IMR-90 (cell line): ENCODE data around the gene CYP19A1. TPM values are rescaled to one million over a fixed set of nuclear protein-coding genes. Genes with fewer than 3 reads are reported as not detected.

Source experiments
- ATAC-seq: fragments of 200-7000 bp; cut with Tn5 transposase; 2 replicates; pipeline ENCODE4 v1.9.1; 2020; ENCODE audit warnings: low read depth, mild to moderate bottlenecking, moderate library complexity
- BruUV-seq: library from RNA; stranded (reverse); fragments of 400-500 nt; replicated peaks from 2 replicates; lab custom pipeline; 2021; lab: Mats Ljungman, UMichigan
- CTCF ChIA-PET: fragments of 300-600 bp; formaldehyde crosslinking; extraction: SDS; loops from one replicate; lab custom pipeline; 2021; ENCODE audit warnings: antibody characterized with exemption; lab: Yijun Ruan, JAX
- POLR2A ChIA-PET: fragments of 300-600 bp; sonication (Branson Sonifier 250); formaldehyde crosslinking; loops from one replicate; lab custom pipeline; 2022; ENCODE audit warnings: antibody characterized with exemption; ENCODE audit not compliant: unreplicated experiment; lab: Charles Lee
- DNase-seq: peaks from one replicate; pipeline ENCODE4 v3.0.0; 2013
- H2AFZ ChIP-seq: replicated peaks from 2 replicates; pipeline ENCODE3; 2013; ENCODE audit warnings: low read length, mild to moderate bottlenecking; ENCODE audit not compliant: poor library complexity
- H2AK5ac ChIP-seq: 2 replicates; pipeline ENCODE4 v1.6.1; 2013; ENCODE audit warnings: low read depth, low read length, inconsistent platforms
- H2AK9ac ChIP-seq: replicated peaks from 2 replicates; pipeline ENCODE3; 2013; ENCODE audit warnings: mild to moderate bottlenecking, low read depth, low read length, moderate library complexity; ENCODE audit not compliant: poor library complexity
- H2BK120ac ChIP-seq: 2 replicates; pipeline ENCODE4 v1.6.1; 2013; ENCODE audit warnings: low read depth, low read length, inconsistent platforms
- H2BK15ac ChIP-seq: 3 replicates; pipeline ENCODE4 v1.6.1; 2013; ENCODE audit warnings: low read depth, low read length, inconsistent platforms
- H2BK20ac ChIP-seq: 2 replicates; pipeline ENCODE4 v1.6.1; 2013; ENCODE audit warnings: low read depth, mild to moderate bottlenecking, inconsistent platforms, low read length, moderate library complexity
- H2BK5ac ChIP-seq: 2 replicates; pipeline ENCODE4 v1.6.1; 2013; ENCODE audit warnings: mild to moderate bottlenecking, low read depth, low read length, inconsistent platforms; ENCODE audit not compliant: poor library complexity, severe bottlenecking
- H3K14ac ChIP-seq: replicated peaks from 2 replicates; pipeline ENCODE4 v1.6.1; 2013; ENCODE audit warnings: low read depth, low read length, inconsistent platforms
- H3K18ac ChIP-seq: 2 replicates; pipeline ENCODE4 v1.6.1; 2013; ENCODE audit warnings: low read depth, low read length, control low read depth
- H3K23ac ChIP-seq: 2 replicates; pipeline ENCODE4 v1.6.1; 2013; ENCODE audit warnings: low read depth, low read length, inconsistent platforms
- H3K27ac ChIP-seq: 2 replicates; pipeline ENCODE4 v1.5.1; 2013; ENCODE audit warnings: mild to moderate bottlenecking, control low read depth, low read length; ENCODE audit not compliant: insufficient read depth
- H3K27me3 ChIP-seq: 2 replicates; pipeline ENCODE4 v1.6.1; 2013; ENCODE audit warnings: low read length; ENCODE audit not compliant: control insufficient read depth, insufficient read depth
- H3K36me3 ChIP-seq: 2 replicates; pipeline ENCODE4 v1.6.1; 2013; ENCODE audit warnings: low read length, mixed read lengths; ENCODE audit not compliant: control insufficient read depth, insufficient read depth
- H3K4ac ChIP-seq: 2 replicates; pipeline ENCODE4 v1.6.1; 2013; ENCODE audit warnings: low read depth, low read length, inconsistent platforms
- H3K4me1 ChIP-seq: 2 replicates; pipeline ENCODE4 v1.6.1; 2013; ENCODE audit warnings: low read length, mixed read lengths; ENCODE audit not compliant: control insufficient read depth, insufficient read depth
- H3K4me2 ChIP-seq: 2 replicates; pipeline ENCODE4 v1.6.1; 2013; ENCODE audit warnings: low read depth, mild to moderate bottlenecking, control low read depth, low read length, moderate library complexity
- H3K4me3 ChIP-seq: 2 replicates; pipeline ENCODE4 v1.5.1; 2013; ENCODE audit warnings: low read depth, mild to moderate bottlenecking, control low read depth, low read length, moderate library complexity; ENCODE audit not compliant: insufficient read depth
- H3K56ac ChIP-seq: 2 replicates; pipeline ENCODE4 v1.6.1; 2013; ENCODE audit warnings: low read length, inconsistent platforms; ENCODE audit not compliant: insufficient read depth; ENCODE audit errors: extremely low read depth
- H3K79me1 ChIP-seq, 2 experiments: 2 replicates each; pipeline ENCODE4 v1.6.1; 2013; ENCODE audit warnings: low read length in 2 of 2, inconsistent platforms in 1 of 2, low read depth in 1 of 2
- H3K9ac ChIP-seq: 2 replicates; pipeline ENCODE4 v1.6.1; 2013; ENCODE audit warnings: low read depth, low read length, control low read depth
- H3K9me1 ChIP-seq: 2 replicates; pipeline ENCODE4 v1.6.1; 2013; ENCODE audit warnings: low read length, inconsistent platforms; ENCODE audit not compliant: insufficient read depth
- H3K9me3 ChIP-seq: 2 replicates; pipeline ENCODE4 v1.6.1; 2013; ENCODE audit warnings: low read length; ENCODE audit not compliant: control insufficient read depth, insufficient read depth
- H4K20me1 ChIP-seq: 2 replicates; pipeline ENCODE4 v1.6.1; 2013; ENCODE audit warnings: low read length, inconsistent platforms; ENCODE audit not compliant: insufficient read depth
- H4K5ac ChIP-seq: 2 replicates; pipeline ENCODE4 v1.6.1; 2013; ENCODE audit warnings: mild to moderate bottlenecking, low read depth, low read length, control low read depth
- H4K8ac ChIP-seq, 2 experiments: 2 replicates each; pipeline ENCODE4 v1.6.1; 2013; ENCODE audit warnings: low read depth in 2 of 2, low read length in 2 of 2, control low read depth in 1 of 2, inconsistent platforms in 1 of 2
- H4K91ac ChIP-seq: 2 replicates; pipeline ENCODE4 v1.6.1; 2013; ENCODE audit warnings: low read depth, low read length, inconsistent platforms; ENCODE audit not compliant: insufficient read depth
- BHLHE40 ChIP-seq: fragments of 150-350 bp; IDR thresholded peaks from 2 replicates; pipeline ENCODE4 v1.6.1; 2016; ENCODE audit warnings: mild to moderate bottlenecking, low read depth, low read length
- CEBPB ChIP-seq: IDR thresholded peaks from 2 replicates; pipeline ENCODE4 v1.6.1; 2012; ENCODE audit warnings: low read depth, low read length, improper control_type of control experiment
- CHD1 ChIP-seq: IDR thresholded peaks from 2 replicates; pipeline ENCODE4 v1.6.1; 2012; ENCODE audit warnings: low read depth, low read length, improper control_type of control experiment
- ELK1 ChIP-seq: fragments of 150-350 bp; IDR thresholded peaks from 2 replicates; pipeline ENCODE4 v1.6.1; 2016; ENCODE audit warnings: low read depth, mild to moderate bottlenecking, low read length, moderate library complexity, borderline replicate concordance
- FOS ChIP-seq: fragments of 150-350 bp; IDR thresholded peaks from 2 replicates; pipeline ENCODE4 v1.6.1; 2016; ENCODE audit warnings: low read depth, low read length
- MAFK ChIP-seq: IDR thresholded peaks from 2 replicates; pipeline ENCODE4 v1.6.1; 2012; ENCODE audit warnings: low read depth, low read length, improper control_type of control experiment
- MAZ ChIP-seq: IDR thresholded peaks from 2 replicates; pipeline ENCODE4 v1.6.1; 2012; ENCODE audit warnings: low read depth, mild to moderate bottlenecking, low read length, improper control_type of control experiment, moderate library complexity, borderline replicate concordance
- MXI1 ChIP-seq: IDR thresholded peaks from 2 replicates; pipeline ENCODE4 v1.6.1; 2012; ENCODE audit warnings: low read depth, mild to moderate bottlenecking, low read length, moderate library complexity, borderline replicate concordance
- NFE2L2 ChIP-seq: fragments of 150-350 bp; IDR thresholded peaks from 2 replicates; pipeline ENCODE4 v1.6.1; 2016; ENCODE audit warnings: low read depth, mild to moderate bottlenecking, low read length
- POLR2A ChIP-seq: IDR thresholded peaks from 2 replicates; pipeline ENCODE4 v1.6.1; 2012; ENCODE audit warnings: mild to moderate bottlenecking, low read depth, low read length
- RAD21 ChIP-seq: IDR thresholded peaks from 2 replicates; pipeline ENCODE4 v1.6.1; 2012; ENCODE audit warnings: low read length, improper control_type of control experiment
- RCOR1 ChIP-seq: IDR thresholded peaks from 2 replicates; pipeline ENCODE4 v1.6.1; 2012; ENCODE audit warnings: mild to moderate bottlenecking, low read length, improper control_type of control experiment; ENCODE audit not compliant: insufficient replicate concordance
- RFX5 ChIP-seq: IDR thresholded peaks from 2 replicates; pipeline ENCODE4 v1.8.0; 2012; ENCODE audit warnings: low read depth, mild to moderate bottlenecking, low read length, moderate library complexity
- SMC3 ChIP-seq: fragments of 150-350 bp; IDR thresholded peaks from 2 replicates; pipeline ENCODE4 v1.6.1; 2016; ENCODE audit warnings: low read depth, mild to moderate bottlenecking, antibody characterized with exemption, low read length, moderate library complexity
- USF2 ChIP-seq: fragments of 150-350 bp; IDR thresholded peaks from 2 replicates; pipeline ENCODE4 v1.6.1; 2017; ENCODE audit warnings: mild to moderate bottlenecking, antibody characterized with exemption, low read length, low read depth
- WGBS, 2 experiments: methylation state at CpG; one replicate each; pipeline versions ENCODE4 v1.1.5 to v1.1.7; 2013; ENCODE audit warnings: missing lambda C conversion rate in 2 of 2; ENCODE audit not compliant: insufficient read length in 1 of 2; ENCODE audit errors: extremely low coverage in 2 of 2; 5-methylcytosine and 5-hydroxymethylcytosine counted together
- dilution Hi-C: fragments of 300-500 bp; cut with HindIII; formaldehyde crosslinking; loops from one replicate; pipeline ENCODE4 v1.14.3; 2018; ENCODE audit warnings: low sequenced_read_pairs; ENCODE audit not compliant: unreplicated experiment
- in situ Hi-C: fragments of 300-500 bp; cut with MboI; formaldehyde crosslinking; loops from 3 replicates; pipeline ENCODE4 v1.14.3; 2019; ENCODE audit warnings: low sequenced_read_pairs, inconsistent platforms, mixed read lengths
- intact Hi-C: fragments of 100-400 bp; cut with micrococcal nuclease; formaldehyde crosslinking; loops from 2 replicates; pipeline ENCODE4 v1.10.0; 2022
- polyA plus RNA-seq, 3 experiments: library from polyadenylated mRNA; depleted of rRNA; stranded (reverse); fragments of >200 nt; gene quantifications; 2 replicates each; pipeline ENCODE4 v1.2.3, GENCODE V29; 2012; ENCODE audit warnings: low replicate concordance in 1 of 3
- total RNA-seq: library from RNA; depleted of rRNA; stranded (reverse); fragments of >200 nt; gene quantifications from 2 replicates; pipeline ENCODE4 v1.2.3, GENCODE V29; 2012
- TF ChIP-seq, protein P1 (sequence below): conservative IDR thresholded peaks from 2 replicates; pipeline ENCODE4 v1.5.1; 2012; ENCODE audit warnings: mild to moderate bottlenecking, low read depth, low read length, improper control_type of control experiment

The CYP19A1 gene
- total and polyA plus RNA-seq, 2 of the 4 experiments (the other 2 are of a cell fraction), result not detected

DNA sequence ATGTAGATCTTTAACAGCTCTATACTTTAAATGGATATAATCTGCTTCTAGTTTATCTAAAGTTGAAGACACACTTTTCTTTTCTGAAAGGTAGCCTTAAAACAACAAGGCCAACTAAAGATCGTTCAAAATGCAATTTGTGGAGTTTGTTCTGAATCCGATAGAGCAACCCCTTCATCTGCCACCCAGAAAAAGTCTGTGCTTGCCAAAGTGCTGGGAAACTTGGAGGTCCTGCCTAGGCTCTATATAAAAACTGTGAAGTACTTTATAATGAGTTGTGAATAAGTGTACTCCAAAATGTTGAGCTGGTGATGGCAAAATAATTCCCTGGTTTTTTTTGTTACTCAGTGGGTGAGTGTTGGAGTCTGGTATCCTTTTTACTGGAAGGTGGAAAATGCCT is 15.6 kb upstream of the CYP19A1 start:
- ATAC-seq (no peak), DNase-seq (no peak)
- H2AFZ ChIP-seq, result no peak overlapping the region
- H3K4me3 ChIP-seq, result no peak overlapping the region
- no peak overlapping the region for H3K23ac ChIP-seq
- peaks cover 24% of the 10 kb centered on the region for H3K27me3 ChIP-seq
- TF ChIP-seq BHLHE40 (no peak), MXI1 (no peak), RFX5 (no peak), RCOR1 (no peak), POLR2A (no peak), ELK1 (no peak), CEBPB (no peak), RAD21 (no peak), SMC3 (no peak), MAFK (no peak), NFE2L2 (no peak), MAZ (no peak), FOS (no peak), USF2 (no peak), CHD1 (no peak)
- TF ChIP-seq, protein P1, sequence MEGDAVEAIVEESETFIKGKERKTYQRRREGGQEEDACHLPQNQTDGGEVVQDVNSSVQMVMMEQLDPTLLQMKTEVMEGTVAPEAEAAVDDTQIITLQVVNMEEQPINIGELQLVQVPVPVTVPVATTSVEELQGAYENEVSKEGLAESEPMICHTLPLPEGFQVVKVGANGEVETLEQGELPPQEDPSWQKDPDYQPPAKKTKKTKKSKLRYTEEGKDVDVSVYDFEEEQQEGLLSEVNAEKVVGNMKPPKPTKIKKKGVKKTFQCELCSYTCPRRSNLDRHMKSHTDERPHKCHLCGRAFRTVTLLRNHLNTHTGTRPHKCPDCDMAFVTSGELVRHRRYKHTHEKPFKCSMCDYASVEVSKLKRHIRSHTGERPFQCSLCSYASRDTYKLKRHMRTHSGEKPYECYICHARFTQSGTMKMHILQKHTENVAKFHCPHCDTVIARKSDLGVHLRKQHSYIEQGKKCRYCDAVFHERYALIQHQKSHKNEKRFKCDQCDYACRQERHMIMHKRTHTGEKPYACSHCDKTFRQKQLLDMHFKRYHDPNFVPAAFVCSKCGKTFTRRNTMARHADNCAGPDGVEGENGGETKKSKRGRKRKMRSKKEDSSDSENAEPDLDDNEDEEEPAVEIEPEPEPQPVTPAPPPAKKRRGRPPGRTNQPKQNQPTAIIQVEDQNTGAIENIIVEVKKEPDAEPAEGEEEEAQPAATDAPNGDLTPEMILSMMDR, result no peak
- no CpG with 5 or more reads among the region's 2 CpGs for WGBS, 2 experiments
- no peak overlapping the region for H2BK15ac ChIP-seq
- no peak overlapping the region for H3K14ac ChIP-seq
- no peak overlapping the region for H2AK5ac ChIP-seq
- H2BK120ac ChIP-seq, result no peak overlapping the region
- no peak overlapping the region for H4K5ac ChIP-seq
- POLR2A ChIA-PET, result no interaction called here
- BruUV-seq, result no TSS peak
- in situ Hi-C loops, result no loop called here
- H3K9me3 ChIP-seq, result no peaks in the 10 kb centered on the region; the same call in 1 of the 2 replicates
- H3K56ac ChIP-seq, result no peak overlapping the region
- CTCF ChIA-PET, result interaction anchor here (0.9 kb wide), 1 partner anchor 10 kb away, joined by 3 read pairs; no protein-coding TSS in a partner anchor
- H3K4me1 ChIP-seq, result no peaks in the 10 kb centered on the region; the same call in 1 of the 2 replicates
- no peak overlapping the region for H4K91ac ChIP-seq
- dilution Hi-C loops, result no loop called here
- intact Hi-C loops, result no loop called here
- H3K27ac ChIP-seq, result no peak overlapping the region
- H2BK20ac ChIP-seq, result no peak overlapping the region
- no peak overlapping the region for H3K18ac ChIP-seq
- H2AK9ac ChIP-seq, result no peak overlapping the region
- H3K9ac ChIP-seq, result no peak overlapping the region
- H3K4ac ChIP-seq, result no peak overlapping the region
- H4K20me1 ChIP-seq, result no peaks in the 10 kb centered on the region
- no peaks in the 10 kb centered on the region for H3K79me1 ChIP-seq
- no peaks in the 10 kb centered on the region for H3K36me3 ChIP-seq
- H3K4me2 ChIP-seq, result no peak overlapping the region
- H4K8ac ChIP-seq, result no peak overlapping the region
- no peaks in the 10 kb centered on the region for H3K9me1 ChIP-seq
- H2BK5ac ChIP-seq, result no peak overlapping the region
